ENCODE results near the gene KLHL2. TPM values are rescaled to one million over a fixed set of nuclear protein-coding genes. Genes with fewer than 3 reads are reported as not detected.
"Not testable (repeated sequence)": the region's sequence is repeated elsewhere in the genome, so short reads cannot be mapped to it uniquely, and the experiment has no call there.

The KLHL2 gene
- total RNA-seq, 1 donor from 2014 or later = 24.3 TPM

- peaks cover 100% of the 10 kb centered on the region for H3K79me2 ChIP-seq (ENCODE audit: low read depth)
- Mint-ChIP-seq H3K4me1 (peaks cover 48% of the 10 kb centered on the region), H3K27ac (no peak overlapping the region), H3K9me3 (no peaks in the 10 kb centered on the region), H3K36me3 (peaks cover 41% of the 10 kb centered on the region), H3K27me3 (ENCODE audit: insufficient read depth, low read depth) (no peaks in the 10 kb centered on the region), H3K4me3 (peak overlapping the region; percentile 24)
- peaks cover 60% of the 10 kb centered on the region for H3K4me1 ChIP-seq
- H3K27ac ChIP-seq = peak overlapping the region; percentile 54
- no peaks in the 10 kb centered on the region for H3K27me3 ChIP-seq
- H3K4me2 ChIP-seq = peak overlapping the region; percentile 86
- peaks cover 37% of the 10 kb centered on the region for H3K36me3 ChIP-seq
- H2AFZ ChIP-seq (replicated peaks) = no peak overlapping the region
- peaks cover 34% of the 10 kb centered on the region for H3F3A ChIP-seq (ENCODE audit: low read depth)
- H4K20me1 ChIP-seq (ENCODE audit: low read depth) = peaks cover 99% of the 10 kb centered on the region
- no peaks in the 10 kb centered on the region for H3K9me3 ChIP-seq (ENCODE audit: low read depth)
- no peak for TF ChIP-seq CTCF (IDR thresholded peaks at IDR 0.05)
- H3K4me3 ChIP-seq = peak overlapping the region; percentile 23
- DNase-seq (ENCODE audit: low spot score) = no peak
- no peak overlapping the region for H3K9ac ChIP-seq
Observed at GRCh38 chr4:165335163-165335703, 127.9 kb downstream of the KLHL2 start.

- no peak overlapping the region for H3K27ac Mint-ChIP-seq
- H3K9me3 Mint-ChIP-seq = no peaks in the 10 kb centered on the region
- Histone ChIP-seq H3K36me3 (peaks cover 50% of the 10 kb centered on the region), H3K27ac (peak overlapping the region; percentile 7), H3K9me3 (ENCODE audit: low read depth) (no peaks in the 10 kb centered on the region), H2AFZ (replicated peaks) (no peak overlapping the region), H3K27me3 (no peaks in the 10 kb centered on the region), H3K4me3 (peak overlapping the region; percentile 23), H3F3A (ENCODE audit: low read depth) (peaks cover 44% of the 10 kb centered on the region), H3K9ac (no peak overlapping the region), H3K4me1 (peaks cover 47% of the 10 kb centered on the region), H3K4me2 (peak overlapping the region; percentile 86), H4K20me1 (ENCODE audit: low read depth) (peaks cover 89% of the 10 kb centered on the region), H3K79me2 (ENCODE audit: low read depth) (peaks cover 91% of the 10 kb centered on the region)
- peak overlapping the region; percentile 1 for H3K4me3 Mint-ChIP-seq
- H3K4me1 Mint-ChIP-seq = peaks cover 36% of the 10 kb centered on the region
- H3K36me3 Mint-ChIP-seq = peaks cover 35% of the 10 kb centered on the region
- DNase-seq (ENCODE audit: low spot score) = no peak
- no peaks in the 10 kb centered on the region for H3K27me3 Mint-ChIP-seq (ENCODE audit: insufficient read depth, low read depth)
- TF ChIP-seq CTCF (IDR thresholded peaks at IDR 0.05) (no peak), EZH2phosphoT487 (IDR thresholded peaks at IDR 0.05) (no peak), EZH2 (IDR thresholded peaks at IDR 0.05) (no peak)
Observed at GRCh38 chr4:165336743-165337142, 129.4 kb downstream of the KLHL2 start.

GRCh38 chr4:165342340-165342739, 135.0 kb downstream of the KLHL2 start:
- not testable (repeated sequence) for H3K27ac Mint-ChIP-seq; H2AFZ ChIP-seq (replicated peaks); H3K4me3 Mint-ChIP-seq; H3K9me3 ChIP-seq (ENCODE audit: low read depth); H3K4me3 ChIP-seq; H3K4me1 Mint-ChIP-seq; H3K9me3 Mint-ChIP-seq; H3K9ac ChIP-seq; H3K4me2 ChIP-seq; H3K4me1 ChIP-seq; DNase-seq (ENCODE audit: low spot score); H3K27me3 ChIP-seq; H3K27me3 Mint-ChIP-seq (ENCODE audit: insufficient read depth, low read depth)
- peaks cover 17% of the 10 kb centered on the region for H3K36me3 Mint-ChIP-seq
- Histone ChIP-seq H3F3A (ENCODE audit: low read depth) (peaks cover 60% of the 10 kb centered on the region), H4K20me1 (ENCODE audit: low read depth) (peaks cover 42% of the 10 kb centered on the region), H3K27ac (peak overlapping the region; percentile 27), H3K36me3 (peaks cover 43% of the 10 kb centered on the region), H3K79me2 (ENCODE audit: low read depth) (peaks cover 35% of the 10 kb centered on the region)

GRCh38 chr4:165343353-165344191, 136.2 kb downstream of the KLHL2 start:
- peak; percentile 48 for TF ChIP-seq CTCF (IDR thresholded peaks at IDR 0.05)
- TF ChIP-seq EZH2phosphoT487 (IDR thresholded peaks at IDR 0.05) = no peak
- no peak for TF ChIP-seq EZH2 (IDR thresholded peaks at IDR 0.05)

More at GRCh38 chr4:165343353-165344191, 136.2 kb downstream of the KLHL2 start:
- Histone ChIP-seq H3K27me3 (no peaks in the 10 kb centered on the region), H3K9ac (no peak overlapping the region), H3K9me3 (ENCODE audit: low read depth) (no peaks in the 10 kb centered on the region), H3K79me2 (ENCODE audit: low read depth) (peaks cover 22% of the 10 kb centered on the region), H4K20me1 (ENCODE audit: low read depth) (peaks cover 30% of the 10 kb centered on the region), H3K36me3 (peaks cover 35% of the 10 kb centered on the region), H3K27ac (peak overlapping the region; percentile 67), H3F3A (ENCODE audit: low read depth) (peaks cover 60% of the 10 kb centered on the region), H3K4me2 (no peak overlapping the region), H2AFZ (replicated peaks) (no peak overlapping the region), H3K4me1 (no peaks in the 10 kb centered on the region), H3K4me3 (no peak overlapping the region)
- DNase-seq (ENCODE audit: low spot score) = peak; percentile 24
- Mint-ChIP-seq H3K4me3 (no peak overlapping the region), H3K36me3 (peaks cover 11% of the 10 kb centered on the region), H3K9me3 (no peaks in the 10 kb centered on the region), H3K27ac (no peak overlapping the region), H3K27me3 (ENCODE audit: insufficient read depth, low read depth) (no peaks in the 10 kb centered on the region), H3K4me1 (peaks cover 6% of the 10 kb centered on the region)
